Putamen (tissue), 1 donor: ENCODE measurements around the gene RAD51B.
"Not testable (repeated sequence)": the region's sequence is repeated elsewhere in the genome, so short reads cannot be mapped to it uniquely, and the experiment has no call there.

ENCODE experiments used
- DNase-seq: peaks from one replicate; pipeline ENCODE4 v3.0.0-alpha.2; 2016; ENCODE audit warnings: low spot score

RAD51B gene

GRCh38 chr14:68405961-68406360, 586.4 kb downstream of the RAD51B start:
- no peak for DNase-seq

- no peak for DNase-seq
Measured at GRCh38 chr14:68407285-68407684, 587.7 kb downstream of the RAD51B start.

- no peak for DNase-seq
Measured at GRCh38 chr14:68407825-68408224, 588.2 kb downstream of the RAD51B start.

- DNase-seq = no peak
Measured at GRCh38 chr14:68408680-68409079, 589.1 kb downstream of the RAD51B start.

GRCh38 chr14:68409387-68409786, 589.8 kb downstream of the RAD51B start:
- no peak for DNase-seq

- DNase-seq = no peak
Measured at GRCh38 chr14:68412505-68413465, 593.2 kb downstream of the RAD51B start.

GRCh38 chr14:68413509-68413908, 593.9 kb downstream of the RAD51B start:
- DNase-seq = no peak

GRCh38 chr14:68414121-68414520, 594.5 kb downstream of the RAD51B start:
- no peak for DNase-seq

- no peak for DNase-seq
Measured at GRCh38 chr14:68416171-68416570, 596.6 kb downstream of the RAD51B start.

GRCh38 chr14:68417009-68417650, 597.6 kb downstream of the RAD51B start:
- no peak for DNase-seq

- no peak for DNase-seq
Measured at GRCh38 chr14:68418174-68419118, 598.9 kb downstream of the RAD51B start.

- DNase-seq = no peak
Measured at GRCh38 chr14:68420350-68420749, 600.8 kb downstream of the RAD51B start.

GRCh38 chr14:68421116-68421515, 601.5 kb downstream of the RAD51B start:
- DNase-seq = no peak

GRCh38 chr14:68423686-68424085, 604.1 kb downstream of the RAD51B start:
- no peak for DNase-seq

- no peak for DNase-seq
Measured at GRCh38 chr14:68424443-68425172, 605.0 kb downstream of the RAD51B start.

GRCh38 chr14:68426661-68427549, 607.3 kb downstream of the RAD51B start:
- DNase-seq = no peak

GRCh38 chr14:68427550-68427890, 607.9 kb downstream of the RAD51B start:
- no peak for DNase-seq

- not testable (repeated sequence) for DNase-seq
Measured at GRCh38 chr14:68428900-68429299, 609.3 kb downstream of the RAD51B start.

GRCh38 chr14:68434173-68434572, 614.6 kb downstream of the RAD51B start:
- not testable (repeated sequence) for DNase-seq

GRCh38 chr14:68435631-68436030, 616.1 kb downstream of the RAD51B start:
- not testable (repeated sequence) for DNase-seq
